Sigmoid colon (tissue), 7 donors: ENCODE data around the gene BSND. TPM values are rescaled to one million over a fixed set of nuclear protein-coding genes. Genes with fewer than 3 reads are reported as not detected.

ENCODE experiments used
- DNase-seq: peaks from one replicate; pipeline ENCODE4 v3.0.0-alpha.2; 2019
- H3K27ac ChIP-seq, 4 donors: fragments of 200-600 bp; sonication (generic); one replicate each; pipeline ENCODE4 v1.5.1; 2016 to 2019; ENCODE audit warnings: mild to moderate bottlenecking in 1 of 4
- H3K27me3 ChIP-seq, 3 donors: fragments of 200-600 bp; sonication (generic); one replicate each; pipeline ENCODE4 v1.5.1; 2019; ENCODE audit warnings: mild to moderate bottlenecking in 1 of 3
- H3K36me3 ChIP-seq, 4 donors: fragments of 200-600 bp; sonication (generic); one replicate each; pipeline ENCODE4 v1.5.1; 2016 to 2019
- H3K4me1 ChIP-seq, 4 donors: fragments of 200-600 bp; sonication (generic); one replicate each; pipeline ENCODE4 v1.5.1; 2017 to 2019
- H3K4me3 ChIP-seq, 4 donors: fragments of 200-600 bp; sonication (generic); one replicate each; pipeline ENCODE4 v1.5.1; 2017 to 2019; ENCODE audit warnings: mild to moderate bottlenecking in 2 of 4, moderate library complexity in 1 of 4
- H3K9me3 ChIP-seq, 4 donors: fragments of 200-600 bp in 3 of 4; sonication (generic) in 3 of 4; one replicate each; pipeline versions ENCODE4 v1.5.1 to v1.6.1; 2013 to 2019
- CTCF ChIP-seq, 4 experiments: fragments of 450-650 bp in 3 of 4; fragments of 200-600 bp in 1 of 4; IDR thresholded peaks; one replicate each; pipeline ENCODE4 v1.5.1; 2016 to 2019; ENCODE audit warnings: antibody characterized with exemption in 4 of 4, mild to moderate bottlenecking in 3 of 4, moderate library complexity in 2 of 4
- EP300 ChIP-seq, 4 donors: sonication (generic); formaldehyde crosslinking; IDR thresholded peaks; one replicate each; pipeline ENCODE4 v1.6.1; 2017; ENCODE audit warnings: antibody characterized with exemption in 4 of 4
- POLR2A ChIP-seq, 2 donors: fragments of 450-650 bp; IDR thresholded peaks; one replicate each; pipeline ENCODE4 v1.6.1; 2016; ENCODE audit warnings: antibody characterized with exemption in 2 of 2, mild to moderate bottlenecking in 2 of 2, moderate library complexity in 2 of 2
- POLR2AphosphoS5 ChIP-seq, 4 donors: sonication (generic); formaldehyde crosslinking; IDR thresholded peaks; one replicate each; pipeline ENCODE4 v1.6.1; 2017; ENCODE audit warnings: antibody characterized with exemption in 4 of 4
- WGBS, 2 donors: extraction: QIAGEN DNeasy Blood & Tissue Kit; methylation state at CpG; one replicate each; pipeline ENCODE4 v1.1.7; 2013; 5-methylcytosine and 5-hydroxymethylcytosine counted together
- intact Hi-C: fragments of 100-400 bp; cut with DNase I; formaldehyde crosslinking; loops from one replicate; pipeline ENCODE4 v1.15.1; 2023
- polyA plus RNA-seq, 3 donors: library from polyadenylated mRNA; stranded (reverse); fragments of 200-250 nt; gene quantifications; one replicate each; pipeline ENCODE4 v1.2.3, GENCODE V29; 2013
- total RNA-seq, 4 donors: library from RNA; depleted of rRNA; stranded (reverse); fragments of >200 nt; gene quantifications; one replicate each; pipeline ENCODE4 v1.1.0, GENCODE V29; 2016
- donor health status: healthy with polysubstance abuse.
- donor health status: Bipolar disorder and iron deficiency.
- donor health status: healthy.

Gene BSND
- total and polyA plus RNA-seq, 7 donors: not detected

- intact Hi-C loops: no loop called here
- no peak overlapping the region for H3K27ac ChIP-seq
- WGBS, 2 donors: 88 to 90% methylated on average over 29 of the region's 29 CpGs
Observed at GRCh38 chr1:55052221-55053142, 53.7 kb downstream of the BSND start.

GRCh38 chr1:55053265-55053954, 54.7 kb downstream of the BSND start:
- H3K27ac ChIP-seq: no peak overlapping the region
- no peaks in the 10 kb centered on the region for H3K27me3 ChIP-seq
- H3K36me3 ChIP-seq: no peaks in the 10 kb centered on the region
- TF ChIP-seq CTCF (IDR thresholded peaks at IDR 0.05): no peak
- TF ChIP-seq POLR2AphosphoS5 (IDR thresholded peaks at IDR 0.05): no peak
- no peak for TF ChIP-seq EP300 (IDR thresholded peaks at IDR 0.05)
- no peak for TF ChIP-seq POLR2A (IDR thresholded peaks at IDR 0.05)
- intact Hi-C loops: no loop called here
- no peaks in the 10 kb centered on the region for H3K9me3 ChIP-seq
- H3K4me1 ChIP-seq: peaks cover 0 to 9% (median 7%) of the 10 kb centered on the region in 4 donors
- H3K4me3 ChIP-seq: no peak overlapping the region
- 63% methylated on average over 7 of the region's 7 CpGs for WGBS, 2 donors
- no peak for DNase-seq

More at GRCh38 chr1:55052221-55053142, 53.7 kb downstream of the BSND start:
- no peaks in the 10 kb centered on the region for H3K36me3 ChIP-seq
- no peaks in the 10 kb centered on the region for H3K9me3 ChIP-seq
- no peak for DNase-seq
- H3K4me3 ChIP-seq: no peak overlapping the region
- peaks cover 0 to 9% (median 7%) of the 10 kb centered on the region in 4 donors for H3K4me1 ChIP-seq
- no peaks in the 10 kb centered on the region for H3K27me3 ChIP-seq
- TF ChIP-seq POLR2A (IDR thresholded peaks at IDR 0.05) (no peak), CTCF (IDR thresholded peaks at IDR 0.05) (no peak), EP300 (IDR thresholded peaks at IDR 0.05) (no peak), POLR2AphosphoS5 (IDR thresholded peaks at IDR 0.05) (no peak)

- 92 to 96% methylated on average over 5 of the region's 5 CpGs for WGBS, 2 donors
- Histone ChIP-seq H3K27me3 (no peaks in the 10 kb centered on the region), H3K36me3 (no peaks in the 10 kb centered on the region), H3K27ac (no peak overlapping the region), H3K4me1 (peaks cover 0 to 8% (median 7%) of the 10 kb centered on the region in 4 donors), H3K9me3 (no peaks in the 10 kb centered on the region), H3K4me3 (no peak overlapping the region)
- intact Hi-C loops: no loop called here
- no peak for DNase-seq
- TF ChIP-seq POLR2AphosphoS5 (IDR thresholded peaks at IDR 0.05): no peak
- TF ChIP-seq POLR2A (IDR thresholded peaks at IDR 0.05): no peak
- no peak for TF ChIP-seq CTCF (IDR thresholded peaks at IDR 0.05)
- no peak for TF ChIP-seq EP300 (IDR thresholded peaks at IDR 0.05)
Observed at GRCh38 chr1:55054396-55054795, 55.7 kb downstream of the BSND start.

GRCh38 chr1:55055084-55055882, 56.5 kb downstream of the BSND start:
- intact Hi-C loops: no loop called here
- 81 to 88% methylated on average over 12 of the region's 12 CpGs for whole genome bisulfite sequencing, 2 donors
- H3K27ac ChIP-seq: no peak overlapping the region
- H3K27me3 ChIP-seq: no peaks in the 10 kb centered on the region
- peaks cover 0 to 4% (median 0%) of the 10 kb centered on the region in 4 donors for H3K4me1 ChIP-seq
- TF ChIP-seq CTCF (IDR thresholded peaks at IDR 0.05): no peak
- no peak for TF ChIP-seq POLR2A (IDR thresholded peaks at IDR 0.05)
- TF ChIP-seq POLR2AphosphoS5 (IDR thresholded peaks at IDR 0.05): no peak
- TF ChIP-seq EP300 (IDR thresholded peaks at IDR 0.05): no peak
- no peak for DNase-seq
- no peak overlapping the region for H3K4me3 ChIP-seq
- no peaks in the 10 kb centered on the region for H3K36me3 ChIP-seq
- no peaks in the 10 kb centered on the region for H3K9me3 ChIP-seq
